ENCODE results near the gene HELZ.

- no peak for TF ChIP-seq EZH2 (IDR thresholded peaks at IDR 0.05; ENCODE audit: borderline replicate concordance)
- TF ChIP-seq, protein P1, sequence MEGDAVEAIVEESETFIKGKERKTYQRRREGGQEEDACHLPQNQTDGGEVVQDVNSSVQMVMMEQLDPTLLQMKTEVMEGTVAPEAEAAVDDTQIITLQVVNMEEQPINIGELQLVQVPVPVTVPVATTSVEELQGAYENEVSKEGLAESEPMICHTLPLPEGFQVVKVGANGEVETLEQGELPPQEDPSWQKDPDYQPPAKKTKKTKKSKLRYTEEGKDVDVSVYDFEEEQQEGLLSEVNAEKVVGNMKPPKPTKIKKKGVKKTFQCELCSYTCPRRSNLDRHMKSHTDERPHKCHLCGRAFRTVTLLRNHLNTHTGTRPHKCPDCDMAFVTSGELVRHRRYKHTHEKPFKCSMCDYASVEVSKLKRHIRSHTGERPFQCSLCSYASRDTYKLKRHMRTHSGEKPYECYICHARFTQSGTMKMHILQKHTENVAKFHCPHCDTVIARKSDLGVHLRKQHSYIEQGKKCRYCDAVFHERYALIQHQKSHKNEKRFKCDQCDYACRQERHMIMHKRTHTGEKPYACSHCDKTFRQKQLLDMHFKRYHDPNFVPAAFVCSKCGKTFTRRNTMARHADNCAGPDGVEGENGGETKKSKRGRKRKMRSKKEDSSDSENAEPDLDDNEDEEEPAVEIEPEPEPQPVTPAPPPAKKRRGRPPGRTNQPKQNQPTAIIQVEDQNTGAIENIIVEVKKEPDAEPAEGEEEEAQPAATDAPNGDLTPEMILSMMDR (IDR thresholded peaks at IDR 0.05; ENCODE audit: poor library complexity), result no peak
These were observed 26.5 kb downstream of the HELZ start for GRCh38 chr17:67218385-67218950.
